Measurements from ENCODE around the gene NUSAP1. TPM values are rescaled to one million over a fixed set of nuclear protein-coding genes. Genes with fewer than 3 reads are reported as not detected.
A peak's percentile ranks its signal among the peaks of the same experiment; 100 is the strongest.

NUSAP1 gene
- total RNA-seq, 1 donor from 2014 or later = 15.7 TPM

GRCh38 chr15:41407341-41407740 lies 74.7 kb downstream of the NUSAP1 start:
- DNase-seq (ENCODE audit: low spot score) = no peak

GRCh38 chr15:41408234-41408641 lies 75.6 kb downstream of the NUSAP1 start:
- peak; percentile 12 for DNase-seq (ENCODE audit: low spot score)

More at GRCh38 chr15:41407341-41407740, 74.7 kb downstream of the NUSAP1 start:
- Mint-ChIP-seq H3K4me1 (ENCODE audit: low read depth) (peaks cover 13% of the 10 kb centered on the region), H3K36me3 (ENCODE audit: low read depth) (no peaks in the 10 kb centered on the region), H3K9me3 (ENCODE audit: low read depth) (no peaks in the 10 kb centered on the region), H3K4me3 (ENCODE audit: unreplicated experiment) (no peak overlapping the region), H3K27me3 (ENCODE audit: low read depth) (no peaks in the 10 kb centered on the region), H3K27ac (ENCODE audit: unreplicated experiment) (no peak overlapping the region)
- TF ChIP-seq, protein P1, sequence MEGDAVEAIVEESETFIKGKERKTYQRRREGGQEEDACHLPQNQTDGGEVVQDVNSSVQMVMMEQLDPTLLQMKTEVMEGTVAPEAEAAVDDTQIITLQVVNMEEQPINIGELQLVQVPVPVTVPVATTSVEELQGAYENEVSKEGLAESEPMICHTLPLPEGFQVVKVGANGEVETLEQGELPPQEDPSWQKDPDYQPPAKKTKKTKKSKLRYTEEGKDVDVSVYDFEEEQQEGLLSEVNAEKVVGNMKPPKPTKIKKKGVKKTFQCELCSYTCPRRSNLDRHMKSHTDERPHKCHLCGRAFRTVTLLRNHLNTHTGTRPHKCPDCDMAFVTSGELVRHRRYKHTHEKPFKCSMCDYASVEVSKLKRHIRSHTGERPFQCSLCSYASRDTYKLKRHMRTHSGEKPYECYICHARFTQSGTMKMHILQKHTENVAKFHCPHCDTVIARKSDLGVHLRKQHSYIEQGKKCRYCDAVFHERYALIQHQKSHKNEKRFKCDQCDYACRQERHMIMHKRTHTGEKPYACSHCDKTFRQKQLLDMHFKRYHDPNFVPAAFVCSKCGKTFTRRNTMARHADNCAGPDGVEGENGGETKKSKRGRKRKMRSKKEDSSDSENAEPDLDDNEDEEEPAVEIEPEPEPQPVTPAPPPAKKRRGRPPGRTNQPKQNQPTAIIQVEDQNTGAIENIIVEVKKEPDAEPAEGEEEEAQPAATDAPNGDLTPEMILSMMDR (IDR thresholded peaks at IDR 0.05) = no peak

DNA sequence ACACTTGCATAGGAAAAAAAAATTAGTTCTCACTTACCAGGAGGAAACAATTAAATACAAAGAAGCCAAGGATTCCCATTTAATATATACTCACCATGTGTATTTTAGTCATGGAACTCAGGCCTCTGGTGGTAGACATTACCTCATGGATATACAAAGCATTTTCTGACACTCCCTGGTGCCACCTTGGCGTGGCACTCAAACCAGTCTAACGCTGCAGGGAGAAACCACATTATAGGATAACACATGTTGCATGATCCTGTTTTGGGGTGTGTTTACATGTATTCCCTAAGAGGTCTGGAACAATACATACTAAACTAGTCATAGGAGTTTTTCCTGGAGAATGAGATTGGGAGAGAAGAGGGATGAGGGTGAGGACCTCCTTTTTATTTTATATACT lies 78.3 kb downstream of the NUSAP1 start:
- Mint-ChIP-seq H3K27ac (ENCODE audit: unreplicated experiment) (no peak overlapping the region), H3K4me3 (ENCODE audit: unreplicated experiment) (no peak overlapping the region), H3K4me1 (ENCODE audit: low read depth) (peaks cover 4% of the 10 kb centered on the region), H3K36me3 (ENCODE audit: low read depth) (no peaks in the 10 kb centered on the region), H3K9me3 (ENCODE audit: low read depth) (no peaks in the 10 kb centered on the region), H3K27me3 (ENCODE audit: low read depth) (no peaks in the 10 kb centered on the region)
- DNase-seq (ENCODE audit: low spot score) = no peak
- TF ChIP-seq, protein P1 (IDR thresholded peaks at IDR 0.05) = no peak

More at GRCh38 chr15:41408234-41408641, 75.6 kb downstream of the NUSAP1 start:
- H3K36me3 Mint-ChIP-seq (ENCODE audit: low read depth) = no peaks in the 10 kb centered on the region
- H3K27me3 Mint-ChIP-seq (ENCODE audit: low read depth) = no peaks in the 10 kb centered on the region
- no peak overlapping the region for H3K27ac Mint-ChIP-seq (ENCODE audit: unreplicated experiment)
- TF ChIP-seq, protein P1 (IDR thresholded peaks at IDR 0.05) = no peak
- no peak overlapping the region for H3K4me3 Mint-ChIP-seq (ENCODE audit: unreplicated experiment)
- H3K4me1 Mint-ChIP-seq (ENCODE audit: low read depth) = peaks cover 4% of the 10 kb centered on the region
- no peaks in the 10 kb centered on the region for H3K9me3 Mint-ChIP-seq (ENCODE audit: low read depth)

DNA sequence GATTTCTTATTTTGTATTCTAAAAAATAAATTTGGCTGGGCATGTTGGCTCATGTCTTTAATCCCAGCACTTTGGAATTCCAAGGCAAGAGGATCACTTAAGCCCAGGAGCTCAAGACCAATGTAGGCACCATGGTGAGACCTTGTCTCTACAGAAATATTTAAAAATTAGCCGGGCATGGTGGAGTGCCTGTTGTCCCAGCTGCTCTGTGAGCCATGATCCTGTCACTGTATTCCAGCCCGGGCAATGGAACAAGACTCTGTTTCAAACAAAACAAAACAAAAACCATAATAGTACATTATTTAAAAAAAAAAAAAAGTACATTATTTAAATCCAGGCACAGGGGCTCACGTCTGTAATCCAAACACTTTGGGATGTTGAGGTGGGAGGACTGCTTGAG lies 78.8 kb downstream of the NUSAP1 start:
- DNase-seq (ENCODE audit: low spot score) = no peak
- TF ChIP-seq, protein P1 (IDR thresholded peaks at IDR 0.05) = no peak
- Mint-ChIP-seq H3K4me1 (ENCODE audit: low read depth) (peaks cover 8% of the 10 kb centered on the region), H3K27me3 (ENCODE audit: low read depth) (no peaks in the 10 kb centered on the region), H3K36me3 (ENCODE audit: low read depth) (no peaks in the 10 kb centered on the region), H3K27ac (ENCODE audit: unreplicated experiment) (no peak overlapping the region), H3K4me3 (ENCODE audit: unreplicated experiment) (no peak overlapping the region), H3K9me3 (ENCODE audit: low read depth) (no peaks in the 10 kb centered on the region)

DNA sequence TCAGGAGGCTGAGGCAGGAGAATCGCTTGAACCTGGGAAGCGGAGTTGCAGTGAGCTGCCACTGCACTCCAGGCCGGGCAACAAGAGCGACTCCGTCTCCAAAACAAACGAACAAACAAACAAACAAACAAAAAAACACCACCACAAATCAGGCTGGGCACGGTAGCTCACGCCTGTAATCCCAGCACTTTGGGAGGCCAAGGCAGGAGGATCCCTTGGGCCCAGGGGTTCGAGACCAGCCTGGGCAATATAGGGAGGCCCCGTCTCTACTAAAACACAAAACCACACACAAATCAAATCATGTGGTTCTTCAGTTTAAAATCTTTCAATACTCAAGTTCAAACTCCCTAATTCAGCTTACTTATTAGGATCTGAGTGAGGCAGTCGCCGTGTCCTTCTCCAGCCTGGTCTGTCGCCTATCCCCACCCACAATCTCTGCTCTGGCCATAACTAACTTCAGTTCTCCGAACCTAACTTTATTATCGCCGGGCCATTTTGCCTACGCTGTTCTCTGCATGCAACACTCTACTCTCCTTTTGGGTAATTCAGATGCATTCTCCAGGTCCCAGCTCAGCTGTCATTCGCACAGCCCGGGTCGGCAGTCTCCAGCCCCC lies 83.6 kb downstream of the NUSAP1 start:
- H3K4me1 Mint-ChIP-seq (ENCODE audit: low read depth) = peaks cover 36% of the 10 kb centered on the region
- H3K27ac Mint-ChIP-seq (ENCODE audit: unreplicated experiment) = peak overlapping the region; percentile 98
- no peaks in the 10 kb centered on the region for H3K36me3 Mint-ChIP-seq (ENCODE audit: low read depth)
- H3K9me3 Mint-ChIP-seq (ENCODE audit: low read depth) = no peaks in the 10 kb centered on the region
- no peak for DNase-seq (ENCODE audit: low spot score)
- H3K4me3 Mint-ChIP-seq (ENCODE audit: unreplicated experiment) = peak overlapping the region; percentile 84
- H3K27me3 Mint-ChIP-seq (ENCODE audit: low read depth) = no peaks in the 10 kb centered on the region
- TF ChIP-seq, protein P1 (IDR thresholded peaks at IDR 0.05) = no peak
